T-cell (primary cell): ENCODE data around the gene GFER. TPM values are rescaled to one million over a fixed set of nuclear protein-coding genes. Genes with fewer than 3 reads are reported as not detected.

Experiments
- ATAC-seq, 4 experiments: fragments of 200-7000 bp in 3 of 4; fragments of 150-1000 bp in 1 of 4; cut with Tn5 transposase; replicated peaks in 1 of 4; 1 replicate in 3 of 4; 2 replicates in 1 of 4; pipeline ENCODE4 v1.10.0; 2021; ENCODE audit warnings: moderate library complexity in 3 of 4, mild to moderate bottlenecking in 2 of 4, moderate number of reproducible peaks in 1 of 4
- CTCF ChIA-PET, 2 donors: fragments of 300-600 bp; sonication (Branson Sonifier 250); formaldehyde crosslinking; loops; one replicate each; lab custom pipeline; 2022; ENCODE audit warnings: antibody characterized with exemption in 2 of 2; lab: Charles Lee
- POLR2A ChIA-PET, 2 donors: fragments of 300-600 bp; sonication (Branson Sonifier 250); formaldehyde crosslinking; loops; one replicate each; lab custom pipeline; 2022; ENCODE audit warnings: antibody characterized with exemption in 2 of 2; lab: Charles Lee
- DNase-seq, 35 experiments: peaks; one replicate each; pipeline versions ENCODE4 v3.0.0 to v3.0.0-alpha.2; 2013 to 2023
- H3K27ac ChIP-seq: one replicate; pipeline ENCODE4 v1.5.1; 2013; ENCODE audit warnings: low read length
- H3K27me3 ChIP-seq, 2 experiments: replicated peaks in 1 of 2; 1 replicate in 1 of 2; 2 replicates in 1 of 2; pipeline versions ENCODE4 v1.6.1 to v1.7.0; 2013; ENCODE audit warnings: low read length in 1 of 2, mixed read lengths in 1 of 2; ENCODE audit not compliant: control insufficient read depth in 2 of 2, insufficient read depth in 2 of 2; ENCODE audit errors: extremely low read depth in 1 of 2
- H3K36me3 ChIP-seq, 2 donors: 1 replicate in 1 of 2; 2 replicates in 1 of 2; pipeline versions ENCODE4 v1.6.1 to v1.7.0; 2013; ENCODE audit warnings: low read length in 1 of 2; ENCODE audit not compliant: control insufficient read depth in 2 of 2, insufficient read depth in 1 of 2; ENCODE audit errors: extremely low read depth in 1 of 2
- H3K4me1 ChIP-seq, 2 experiments: 1 replicate in 1 of 2; 2 replicates in 1 of 2; pipeline versions ENCODE4 v1.6.1 to v1.7.0; 2013; ENCODE audit warnings: low read length in 2 of 2, mixed read lengths in 1 of 2; ENCODE audit not compliant: insufficient read depth in 2 of 2, control insufficient read depth in 1 of 2; ENCODE audit errors: extremely low read depth in 1 of 2
- H3K4me3 ChIP-seq, 2 donors: 1 replicate in 1 of 2; 2 replicates in 1 of 2; pipeline versions ENCODE4 v1.5.1 to v1.7.0; 2013; ENCODE audit warnings: mild to moderate bottlenecking in 2 of 2, low read length in 1 of 2, moderate library complexity in 1 of 2; ENCODE audit not compliant: control insufficient read depth in 1 of 2; ENCODE audit errors: extremely low read depth in 1 of 2
- H3K9me3 ChIP-seq: 2 replicates; pipeline ENCODE4 v1.7.0; 2013
- H3K27ac Mint-ChIP-seq, 2 donors: one replicate each; pipeline ENCODE4 v1.8.0; 2020 to 2021; ENCODE audit warnings: mild to moderate bottlenecking in 2 of 2, mixed read lengths in 2 of 2
- H3K27me3 Mint-ChIP-seq, 2 donors: one replicate each; pipeline ENCODE4 v1.8.0; 2021 to 2022; ENCODE audit warnings: mixed read lengths in 2 of 2
- H3K36me3 Mint-ChIP-seq: one replicate; pipeline ENCODE4 v1.8.0; 2021; ENCODE audit warnings: mixed read lengths
- H3K4me1 Mint-ChIP-seq, 3 donors: one replicate each; pipeline ENCODE4 v1.8.0; 2020 to 2022; ENCODE audit warnings: mixed read lengths in 3 of 3, mild to moderate bottlenecking in 1 of 3
- H3K4me3 Mint-ChIP-seq, 3 donors: one replicate each; pipeline ENCODE4 v1.8.0; 2020 to 2022; ENCODE audit warnings: mild to moderate bottlenecking in 3 of 3, mixed read lengths in 3 of 3, moderate library complexity in 3 of 3
- H3K9me3 Mint-ChIP-seq, 3 donors: one replicate each; pipeline ENCODE4 v1.8.0; 2020 to 2022; ENCODE audit warnings: mixed read lengths in 3 of 3
- WGBS: methylation state at CpG from one replicate; pipeline ENCODE4 v1.1.5; 2013; ENCODE audit warnings: missing lambda C conversion rate; ENCODE audit not compliant: insufficient coverage; 5-methylcytosine and 5-hydroxymethylcytosine counted together
- total RNA-seq, 35 experiments: library from RNA in 6 of 35; stranded (reverse) in 6 of 35; fragments of 120-200 nt in 1 of 35; gene quantifications; one replicate each; pipeline versions ENCODE4 v1.2.1 to v1.2.4 and lab custom pipeline; 2013 to 2026

GFER gene
- total RNA-seq, 5 donors from 2014 or later (not counting 1 experiment from before 2014, with no cell fraction given), result 16.1 to 31.9 (median 22.0) TPM

- H3K36me3 ChIP-seq, result no peaks in the 10 kb centered on the region
- Mint-ChIP-seq H3K4me1 (peaks cover 0 to 2% (median 0%) of the 10 kb centered on the region in 3 donors), H3K4me3 (no peak overlapping the region), H3K27me3 (no peaks in the 10 kb centered on the region), H3K36me3 (no peaks in the 10 kb centered on the region), H3K9me3 (no peaks in the 10 kb centered on the region), H3K27ac (no peak overlapping the region)
- ChIA-PET POLR2A (interaction anchor here in 1 of 2 donors (0.6 kb wide), 1 partner anchor 1586 kb away, joined by 3 read pairs; no protein-coding TSS in a partner anchor), CTCF (no interaction called here)
- ATAC-seq (no peak), DNase-seq (no peak)
- peaks cover 0 to 10% of the 10 kb centered on the region in 2 experiments for H3K27me3 ChIP-seq
- H3K4me1 ChIP-seq, result peaks cover 0 to 8% of the 10 kb centered on the region in 2 experiments
- H3K4me3 ChIP-seq, result no peak overlapping the region
- WGBS, result 90% methylated on average over 34 of the region's 34 CpGs
- no peak overlapping the region for H3K27ac ChIP-seq
- H3K9me3 ChIP-seq, result no peaks in the 10 kb centered on the region
Observed at GRCh38 chr16:2035431-2036199, 51.6 kb downstream of the GFER start.

- Mint-ChIP-seq H3K4me1 (peaks cover 0 to 2% (median 0%) of the 10 kb centered on the region in 3 donors), H3K9me3 (no peaks in the 10 kb centered on the region), H3K36me3 (no peaks in the 10 kb centered on the region), H3K27ac (no peak overlapping the region), H3K4me3 (no peak overlapping the region), H3K27me3 (no peaks in the 10 kb centered on the region)
- H3K4me1 ChIP-seq, result peaks cover 0 to 8% of the 10 kb centered on the region in 2 experiments
- WGBS, result 95% methylated on average over 46 of the region's 47 CpGs
- peaks cover 0 to 5% of the 10 kb centered on the region in 2 experiments for H3K27me3 ChIP-seq
- no peak for DNase-seq
- POLR2A ChIA-PET, result no interaction called here
- no peaks in the 10 kb centered on the region for H3K36me3 ChIP-seq
- no peak overlapping the region for H3K27ac ChIP-seq
- no peaks in the 10 kb centered on the region for H3K9me3 ChIP-seq
- H3K4me3 ChIP-seq, result no peak overlapping the region
- CTCF ChIA-PET, result no interaction called here
- no peak for ATAC-seq
Observed at GRCh38 chr16:2036200-2036966, 52.4 kb downstream of the GFER start.

GRCh38 chr16:2037115-2037514 lies 53.1 kb downstream of the GFER start:
- Histone ChIP-seq H3K27ac (no peak overlapping the region), H3K27me3 (peaks cover 0 to 4% of the 10 kb centered on the region in 2 experiments), H3K9me3 (no peaks in the 10 kb centered on the region), H3K4me3 (no peak overlapping the region), H3K36me3 (no peaks in the 10 kb centered on the region), H3K4me1 (peaks cover 0 to 8% of the 10 kb centered on the region in 2 experiments)
- DNase-seq (no peak), ATAC-seq (no peak)
- Mint-ChIP-seq H3K36me3 (no peaks in the 10 kb centered on the region), H3K4me1 (peaks cover 0 to 2% (median 0%) of the 10 kb centered on the region in 3 donors), H3K9me3 (no peaks in the 10 kb centered on the region), H3K4me3 (no peak overlapping the region), H3K27ac (no peak overlapping the region), H3K27me3 (no peaks in the 10 kb centered on the region)
- CTCF ChIA-PET, result no interaction called here
- POLR2A ChIA-PET, result no interaction called here
- WGBS, result 86% methylated on average over 9 of the region's 15 CpGs

Other genes with a start within 250 kb of the GFER start
- gene NME3, start 212.7 kb upstream of the GFER start, total RNA-seq, result 10 to 100 TPM; 45.1 to 95.9 (median 87.5) TPM
- gene EME2, start 211.4 kb upstream of the GFER start, total RNA-seq, result 10 to 100 TPM; 23.0 to 50.6 (median 34.5) TPM
- gene MRPS34, start 211.1 kb upstream of the GFER start, total RNA-seq, result 10 to 100 TPM; 37.5 to 91.2 (median 77.9) TPM
- gene SPSB3, start 201.6 kb upstream of the GFER start, total RNA-seq, result 100 to 1,000 TPM in 3 of 5 donors, 10 to 100 TPM in 2; 67.3 to 162 (median 139) TPM
- gene NUBP2, start 201.2 kb upstream of the GFER start, total RNA-seq, result 10 to 100 TPM; 41.2 to 77.0 (median 74.3) TPM
- 1 to 10 TPM in 2 of 5 donors, under 1 TPM in 3; 0.50 to 1.9 (median 0.88) TPM for gene IGFALS, start 190.5 kb upstream of the GFER start, total RNA-seq
- gene HAGH, start 157.4 kb upstream of the GFER start, total RNA-seq, result 100 to 1,000 TPM in 1 of 5 donors, 10 to 100 TPM in 4; 37.6 to 102 (median 70.7) TPM
- gene FAHD1, start 157.0 kb upstream of the GFER start, total RNA-seq, result 10 to 100 TPM in 3 of 5 donors, 1 to 10 TPM in 2; 6.2 to 15.3 (median 11.2) TPM
- gene MEIOB, start 112.0 kb upstream of the GFER start, total RNA-seq, result under 1 TPM in 1 of 5 donors, not detected in 4; 0.26 TPM
- not detected for gene HS3ST6, start 65.8 kb upstream of the GFER start, total RNA-seq
- 10 to 100 TPM in 2 of 5 donors, 1 to 10 TPM in 3; 5.6 to 11.9 (median 9.6) TPM for gene MSRB1, start 41.0 kb upstream of the GFER start, total RNA-seq
- not detected for gene RPL3L, start 29.5 kb upstream of the GFER start, total RNA-seq
- gene NDUFB10, start 24.7 kb upstream of the GFER start, total RNA-seq, result 10 to 100 TPM; 46.3 to 96.5 (median 84.4) TPM
- gene RPS2, start 19.4 kb upstream of the GFER start, total RNA-seq, result 1,000 to 10,000 TPM; 3,208 to 3,662 (median 3,410) TPM
- under 1 TPM in 3 of 5 donors, not detected in 2; 0.38 to 0.66 (median 0.44) TPM for gene RNF151, start 17.3 kb upstream of the GFER start, total RNA-seq
- 10 to 100 TPM; 21.1 to 45.6 (median 36.9) TPM for gene TBL3, start 12.1 kb upstream of the GFER start, total RNA-seq
- 1 to 10 TPM in 2 of 5 donors, under 1 TPM in 2, not detected in 1; 0.78 to 2.2 (median 1.3) TPM for gene NOXO1, start 2.7 kb upstream of the GFER start, total RNA-seq
- gene SYNGR3, start 5.8 kb downstream of the GFER start, total RNA-seq, result 1 to 10 TPM; 1.1 to 5.7 (median 1.7) TPM
- 10 to 100 TPM; 44.3 to 73.7 (median 68.8) TPM for gene ZNF598, start 25.6 kb downstream of the GFER start, total RNA-seq
- under 1 TPM in 2 of 5 donors, not detected in 3; 0.43 to 0.44 TPM for gene NPW, start 35.6 kb downstream of the GFER start, total RNA-seq
- 1 to 10 TPM; 2.9 to 6.8 (median 5.8) TPM for gene NHERF2, start 42.7 kb downstream of the GFER start, total RNA-seq
- 10 to 100 TPM in 3 of 5 donors, 1 to 10 TPM in 2; 5.8 to 24.1 (median 18.3) TPM for gene NTHL1, start 63.6 kb downstream of the GFER start, total RNA-seq
- 100 to 1,000 TPM; 134 to 181 (median 161) TPM for gene TSC2, start 63.8 kb downstream of the GFER start, total RNA-seq
- 100 to 1,000 TPM in 4 of 5 donors, 10 to 100 TPM in 1; 99.4 to 152 (median 137) TPM for gene PKD1, start 151.7 kb downstream of the GFER start, total RNA-seq
- gene RAB26, start 164.4 kb downstream of the GFER start, total RNA-seq, result under 1 TPM in 2 of 5 donors, not detected in 3; 0.19 to 0.66 TPM
- gene TRAF7, start 171.6 kb downstream of the GFER start, total RNA-seq, result 10 to 100 TPM; 25.6 to 54.3 (median 43.9) TPM
- under 1 TPM in 2 of 5 donors, not detected in 3; 0.06 to 0.47 TPM for gene CASKIN1, start 212.4 kb downstream of the GFER start, total RNA-seq
- gene MLST8, start 221.3 kb downstream of the GFER start, total RNA-seq, result 10 to 100 TPM; 26.2 to 32.5 (median 30.2) TPM
- 10 to 100 TPM in 3 of 5 donors, 1 to 10 TPM in 2; 6.7 to 27.7 (median 20.4) TPM for gene BRICD5, start 226.7 kb downstream of the GFER start, total RNA-seq
- gene PGP, start 230.6 kb downstream of the GFER start, total RNA-seq, result 10 to 100 TPM; 12.7 to 23.1 (median 20.4) TPM
- 10 to 100 TPM; 32.8 to 52.0 (median 47.0) TPM for gene E4F1, start 239.4 kb downstream of the GFER start, total RNA-seq